A549 (cell line): ENCODE measurements around the gene TPP2.

Experiments
- NPAS2 ChIP-seq: fragments of 250-450 bp; sonication (Bioruptor Pico); IDR thresholded peaks from 2 replicates; pipeline ENCODE4 v1.8.0; 2022; ENCODE audit warnings: mild to moderate bottlenecking, moderate library complexity, borderline replicate concordance
- POLR2A ChIP-seq: IDR thresholded peaks from 2 replicates; pipeline ENCODE4 v1.6.1; 2012; ENCODE audit warnings: mild to moderate bottlenecking, low read length
- REST ChIP-seq: fragments of 200-600 bp; sonication (generic); IDR thresholded peaks from 2 replicates; pipeline ENCODE4 v1.6.1; 2016; ENCODE audit warnings: antibody characterized with exemption, mild to moderate bottlenecking, moderate library complexity
- RFX5 ChIP-seq: fragments of 450-650 bp; IDR thresholded peaks from 2 replicates; pipeline ENCODE4 v1.7.1; 2014; ENCODE audit warnings: antibody characterized with exemption, mild to moderate bottlenecking, moderate library complexity
- RNF2 ChIP-seq: fragments of 200-600 bp; sonication (generic); IDR thresholded peaks from 2 replicates; pipeline ENCODE4 v1.6.1; 2016; ENCODE audit warnings: low read depth, mild to moderate bottlenecking, antibody characterized with exemption, moderate library complexity, borderline replicate concordance
- TF ChIP-seq, protein P1 (sequence below): fragments of >200 bp; sonication (Bioruptor Twin); formaldehyde crosslinking; IDR thresholded peaks from 3 replicates; pipeline ENCODE4 v1.5.1; 2016
- TF ChIP-seq, protein P2 (sequence below): fragments of 450-650 bp; IDR thresholded peaks from 2 replicates; pipeline ENCODE4 v1.6.1; 2014; ENCODE audit warnings: antibody characterized with exemption

GRCh38 chr13:102586615-102587014, 10.2 kb upstream of the TPP2 start:
- TF ChIP-seq, protein P1, sequence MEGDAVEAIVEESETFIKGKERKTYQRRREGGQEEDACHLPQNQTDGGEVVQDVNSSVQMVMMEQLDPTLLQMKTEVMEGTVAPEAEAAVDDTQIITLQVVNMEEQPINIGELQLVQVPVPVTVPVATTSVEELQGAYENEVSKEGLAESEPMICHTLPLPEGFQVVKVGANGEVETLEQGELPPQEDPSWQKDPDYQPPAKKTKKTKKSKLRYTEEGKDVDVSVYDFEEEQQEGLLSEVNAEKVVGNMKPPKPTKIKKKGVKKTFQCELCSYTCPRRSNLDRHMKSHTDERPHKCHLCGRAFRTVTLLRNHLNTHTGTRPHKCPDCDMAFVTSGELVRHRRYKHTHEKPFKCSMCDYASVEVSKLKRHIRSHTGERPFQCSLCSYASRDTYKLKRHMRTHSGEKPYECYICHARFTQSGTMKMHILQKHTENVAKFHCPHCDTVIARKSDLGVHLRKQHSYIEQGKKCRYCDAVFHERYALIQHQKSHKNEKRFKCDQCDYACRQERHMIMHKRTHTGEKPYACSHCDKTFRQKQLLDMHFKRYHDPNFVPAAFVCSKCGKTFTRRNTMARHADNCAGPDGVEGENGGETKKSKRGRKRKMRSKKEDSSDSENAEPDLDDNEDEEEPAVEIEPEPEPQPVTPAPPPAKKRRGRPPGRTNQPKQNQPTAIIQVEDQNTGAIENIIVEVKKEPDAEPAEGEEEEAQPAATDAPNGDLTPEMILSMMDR: no peak
- TF ChIP-seq, protein P2, sequence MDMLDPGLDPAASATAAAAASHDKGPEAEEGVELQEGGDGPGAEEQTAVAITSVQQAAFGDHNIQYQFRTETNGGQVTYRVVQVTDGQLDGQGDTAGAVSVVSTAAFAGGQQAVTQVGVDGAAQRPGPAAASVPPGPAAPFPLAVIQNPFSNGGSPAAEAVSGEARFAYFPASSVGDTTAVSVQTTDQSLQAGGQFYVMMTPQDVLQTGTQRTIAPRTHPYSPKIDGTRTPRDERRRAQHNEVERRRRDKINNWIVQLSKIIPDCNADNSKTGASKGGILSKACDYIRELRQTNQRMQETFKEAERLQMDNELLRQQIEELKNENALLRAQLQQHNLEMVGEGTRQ: no peak
- TF ChIP-seq REST: no peak
- TF ChIP-seq POLR2A: no peak
- no peak for TF ChIP-seq RFX5
- TF ChIP-seq RNF2: no peak
- TF ChIP-seq NPAS2 (CRISPR knock-in tag): no peak
